GM21737 (cell line): ENCODE results near the gene CTIF.

Source experiments
- ATAC-seq: cut with Tn5 transposase; IDR thresholded peaks from one replicate; pipeline ENCODE4 v1.9.1; 2021; ENCODE audit warnings: mild to moderate bottlenecking, moderate library complexity; ENCODE audit not compliant: unreplicated experiment

The CTIF gene

DNA sequence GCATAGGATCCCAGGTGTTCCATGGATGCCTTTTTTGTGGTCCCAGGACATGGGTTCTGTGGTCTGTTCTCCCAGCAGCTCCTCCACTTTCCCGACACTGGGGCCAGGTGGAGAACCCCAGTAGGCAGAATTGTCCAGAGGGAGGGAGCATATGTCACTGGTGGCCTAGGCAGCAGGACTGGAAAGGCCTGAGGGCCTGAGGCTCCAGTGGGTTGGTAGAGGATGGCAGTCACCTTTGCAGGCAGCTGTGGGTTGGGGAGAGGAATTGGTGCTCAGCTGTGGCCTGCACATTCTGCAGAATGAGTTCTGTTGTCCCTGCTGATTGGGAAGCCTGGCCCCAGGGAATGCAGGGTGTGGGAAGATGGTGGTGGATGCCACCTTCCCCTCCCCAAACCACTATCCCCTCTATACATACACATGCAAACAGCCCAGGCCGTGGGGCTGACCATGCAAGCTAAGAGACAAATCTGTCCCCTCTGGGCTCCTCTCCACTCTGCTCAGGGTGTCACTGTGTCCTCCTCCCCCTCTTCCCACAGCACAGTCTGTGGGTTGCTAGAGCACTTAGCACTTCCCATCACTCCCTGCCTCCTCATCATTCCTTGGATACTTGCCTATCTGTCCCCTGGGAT, 11.4 kb downstream of the CTIF start:
- no peak for ATAC-seq

DNA sequence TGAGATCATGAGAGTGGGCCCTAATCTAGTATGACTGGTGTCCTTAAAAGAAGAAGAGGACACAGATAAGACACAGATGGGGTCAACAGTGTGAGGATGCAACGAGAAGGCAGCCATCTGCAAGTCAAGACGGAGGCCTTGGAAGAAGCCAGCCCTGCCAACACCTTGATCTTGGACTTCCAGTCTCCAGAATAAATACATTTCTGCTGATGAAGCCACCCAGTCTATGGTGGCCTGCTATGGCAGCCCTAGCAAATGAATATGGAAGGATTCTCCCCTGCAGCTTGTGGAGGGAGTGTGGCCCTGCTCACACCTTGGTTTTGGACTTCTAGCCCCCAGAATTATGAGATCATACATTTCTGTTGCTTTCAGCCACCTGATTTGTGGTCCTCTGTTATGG, 12.3 kb downstream of the CTIF start:
- ATAC-seq, result no peak

DNA sequence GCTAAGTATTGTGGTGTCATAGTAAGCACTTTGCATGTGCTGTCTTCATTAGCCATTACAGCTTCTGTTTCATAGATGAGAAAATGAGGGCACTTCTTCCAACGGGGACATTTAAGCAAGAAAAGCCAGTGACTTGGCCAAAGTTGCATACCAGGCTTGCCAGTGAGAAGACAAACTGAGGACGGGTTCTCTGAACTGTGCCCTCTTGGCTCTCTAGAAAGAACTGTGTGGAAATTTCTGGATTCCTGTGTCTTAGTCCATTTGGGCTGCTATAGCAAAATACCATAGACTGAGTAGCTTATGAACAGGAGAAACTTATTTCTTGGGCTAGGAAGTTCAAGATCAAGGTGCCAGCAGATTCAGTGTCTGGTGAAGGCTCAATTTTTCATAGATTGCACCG, 13.3 kb downstream of the CTIF start:
- no peak for ATAC-seq

DNA sequence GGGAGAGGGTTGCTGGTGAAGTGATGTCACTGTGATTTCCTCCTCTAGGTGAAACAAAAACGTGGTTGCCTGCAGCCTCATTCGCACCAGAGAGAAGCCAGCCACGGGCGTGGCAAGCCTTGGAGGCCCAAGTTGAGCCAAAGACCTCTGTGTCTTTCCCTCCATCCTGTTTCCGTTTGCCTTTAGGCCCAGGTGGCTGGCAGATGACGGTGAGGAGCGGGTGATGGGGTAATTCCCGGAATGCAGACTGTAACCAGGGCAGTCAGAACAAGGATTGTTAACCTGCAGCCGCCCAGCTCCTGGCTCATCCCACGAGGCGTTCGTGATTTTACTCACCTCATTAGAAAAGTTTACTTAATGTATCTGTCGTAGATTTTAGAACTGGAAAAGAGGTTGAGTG, 14.4 kb downstream of the CTIF start:
- ATAC-seq, result no peak

DNA sequence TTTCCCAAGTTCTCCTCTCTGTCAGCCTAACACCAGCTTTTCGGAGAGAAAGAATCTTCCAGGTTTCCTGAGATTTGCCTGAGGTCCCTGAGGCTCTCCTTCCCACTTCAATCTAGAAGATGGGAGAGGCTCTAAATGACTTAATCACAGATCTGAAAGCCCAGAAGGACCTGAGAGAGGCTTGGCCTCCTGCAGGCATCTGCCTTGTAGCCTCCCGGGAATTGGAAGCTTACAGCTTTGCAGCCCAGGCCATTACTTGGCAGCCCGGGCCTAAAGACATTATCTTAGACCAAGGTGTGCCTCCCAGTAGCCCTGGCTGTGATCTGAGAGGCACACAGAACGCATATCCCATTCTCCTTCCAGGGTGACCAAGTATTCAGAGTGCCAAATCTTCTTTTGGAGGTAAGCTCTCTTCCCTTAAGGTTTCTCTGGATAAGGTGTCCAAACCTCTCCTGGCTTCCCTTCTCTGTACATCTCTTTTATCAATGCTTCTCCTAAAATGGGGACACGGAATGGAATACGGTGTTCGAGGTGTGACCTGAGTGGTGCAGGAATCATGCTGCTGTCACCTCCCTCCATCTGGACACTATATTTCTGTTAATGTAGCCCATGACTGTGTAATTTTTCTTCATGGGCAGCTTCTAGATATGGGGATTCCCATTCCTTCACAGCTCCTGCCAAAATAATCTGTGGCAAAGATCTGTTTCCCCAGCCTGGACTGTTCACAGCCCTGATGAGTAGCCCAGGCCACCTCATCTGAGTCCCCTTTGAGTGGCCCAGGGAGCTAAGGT, 16.0 kb downstream of the CTIF start:
- no peak for ATAC-seq

DNA sequence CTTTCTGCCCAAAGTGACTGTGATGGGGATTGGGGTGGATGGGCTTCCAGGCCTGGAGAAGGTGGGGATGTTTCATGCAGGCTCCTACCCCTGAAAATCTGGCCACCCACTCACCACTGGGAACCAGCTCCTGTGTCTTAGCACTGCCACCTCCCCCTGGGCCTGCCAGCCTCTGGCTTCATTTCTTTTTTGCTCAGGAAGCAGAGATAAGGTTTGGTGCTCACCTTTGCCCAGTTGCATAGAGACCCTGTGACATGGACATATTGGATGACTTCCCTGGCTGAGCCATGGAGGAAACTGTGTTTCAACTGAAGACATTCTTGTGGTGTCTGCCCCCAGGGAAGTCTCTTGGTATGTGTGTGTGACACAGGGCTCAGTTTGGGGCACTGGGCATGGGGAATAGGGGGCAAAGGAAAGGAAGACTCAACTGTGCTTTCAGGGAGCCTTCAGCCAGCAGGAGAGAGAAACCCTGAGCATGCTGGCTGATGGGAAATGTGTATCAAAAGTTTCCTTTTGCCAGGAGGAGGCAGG, 16.7 kb downstream of the CTIF start:
- ATAC-seq, result no peak

DNA sequence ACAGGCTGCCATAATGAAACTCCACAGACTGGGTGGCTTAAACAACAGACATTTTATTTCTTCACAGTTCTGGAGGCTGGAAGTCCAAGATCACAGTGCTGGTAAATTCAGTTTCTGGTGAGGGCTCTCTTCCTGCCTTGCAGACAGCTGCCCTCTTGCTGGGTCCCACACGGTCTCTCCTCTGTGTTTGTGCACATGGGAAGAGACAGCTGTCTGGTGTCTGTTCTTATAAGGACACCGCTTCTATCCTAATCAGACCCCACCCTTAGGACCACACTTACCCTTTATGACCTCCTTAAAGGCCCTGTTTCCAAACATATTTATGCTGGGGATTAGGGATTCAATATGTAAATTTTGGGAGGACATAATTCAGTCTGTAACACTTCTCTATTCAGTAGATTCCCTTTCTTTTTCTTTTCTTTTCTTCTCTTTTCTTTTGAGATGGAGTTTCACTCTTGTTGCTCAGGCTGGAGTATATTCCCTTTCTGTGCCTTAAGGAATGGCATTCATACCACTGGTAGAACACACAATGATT, 18.9 kb downstream of the CTIF start:
- no peak for ATAC-seq

DNA sequence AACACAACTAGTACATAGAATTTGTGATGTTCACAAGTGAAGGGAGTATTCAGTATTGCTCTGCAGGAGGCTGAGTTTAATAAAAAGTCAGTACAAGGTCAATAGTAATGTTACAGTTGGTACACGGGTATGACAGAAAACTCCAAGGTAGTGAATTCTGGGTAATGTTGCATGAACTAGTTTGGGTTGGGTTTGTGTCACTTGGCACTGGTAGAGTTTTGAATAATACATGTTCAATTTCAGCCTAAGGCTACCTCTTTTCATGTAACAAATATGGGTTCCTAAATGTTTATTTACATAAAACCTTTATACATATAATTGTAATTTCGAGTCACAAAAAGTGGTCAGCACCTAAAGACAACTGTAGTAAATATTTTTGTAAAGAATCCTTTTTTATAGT, 19.4 kb downstream of the CTIF start:
- ATAC-seq, result no peak

DNA sequence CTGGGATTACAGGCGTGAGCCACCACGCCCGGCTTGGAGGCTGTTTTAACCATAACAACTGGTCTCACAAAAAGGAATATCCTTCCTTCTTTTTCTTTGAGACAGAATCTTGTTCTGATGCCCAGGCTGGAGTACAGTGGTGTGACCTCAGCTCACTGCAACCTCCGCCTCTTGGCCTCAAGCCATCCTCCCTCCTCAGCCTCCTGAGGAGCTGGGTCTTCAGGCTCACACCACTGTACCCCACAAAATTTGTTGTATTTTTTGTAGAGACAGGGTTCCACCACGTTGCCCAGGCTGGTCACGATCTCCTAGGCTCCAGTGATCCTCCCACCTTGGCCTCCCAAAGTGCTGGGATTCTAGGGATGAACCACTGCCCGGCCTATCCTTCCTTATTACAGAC, 21.7 kb downstream of the CTIF start:
- no peak for ATAC-seq

DNA sequence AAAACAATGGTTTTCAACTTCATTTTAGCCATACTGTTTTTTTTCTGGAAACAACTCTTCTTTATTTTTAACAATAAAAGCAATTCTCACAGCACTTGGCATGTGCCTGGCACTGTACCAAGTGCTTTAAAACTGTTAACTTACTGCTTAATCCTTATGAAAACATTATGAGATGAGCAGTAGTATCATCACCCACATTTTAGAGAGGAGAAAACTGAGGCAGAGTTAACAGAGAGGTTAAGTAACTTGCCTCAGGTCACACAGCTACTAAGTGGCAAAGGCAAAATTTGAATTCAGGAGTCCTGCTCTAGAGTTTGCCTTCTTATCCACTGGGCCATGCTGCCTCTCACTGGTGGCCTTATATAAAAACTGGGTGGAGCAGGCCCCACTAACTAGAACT, 23.2 kb downstream of the CTIF start:
- no peak for ATAC-seq

DNA sequence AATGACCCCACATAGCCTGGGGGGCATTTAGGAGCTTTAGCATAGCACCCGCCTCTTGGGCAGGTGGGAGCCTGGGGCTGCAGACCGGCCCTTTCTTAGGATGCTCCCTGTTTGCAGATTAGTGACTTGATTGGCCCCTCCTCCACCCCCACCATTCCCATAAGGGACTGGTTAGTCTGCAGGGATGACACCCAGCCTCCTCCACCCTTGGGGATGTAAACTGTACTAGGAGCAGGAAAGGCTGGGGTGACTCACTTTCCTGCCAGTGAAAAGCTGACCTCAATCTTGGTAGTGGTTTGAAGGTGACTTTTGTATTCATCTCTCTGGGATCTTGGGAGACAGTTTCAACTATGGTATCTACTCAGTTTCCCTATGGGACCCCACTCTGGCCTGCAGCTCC, 24.2 kb downstream of the CTIF start:
- no peak for ATAC-seq

DNA sequence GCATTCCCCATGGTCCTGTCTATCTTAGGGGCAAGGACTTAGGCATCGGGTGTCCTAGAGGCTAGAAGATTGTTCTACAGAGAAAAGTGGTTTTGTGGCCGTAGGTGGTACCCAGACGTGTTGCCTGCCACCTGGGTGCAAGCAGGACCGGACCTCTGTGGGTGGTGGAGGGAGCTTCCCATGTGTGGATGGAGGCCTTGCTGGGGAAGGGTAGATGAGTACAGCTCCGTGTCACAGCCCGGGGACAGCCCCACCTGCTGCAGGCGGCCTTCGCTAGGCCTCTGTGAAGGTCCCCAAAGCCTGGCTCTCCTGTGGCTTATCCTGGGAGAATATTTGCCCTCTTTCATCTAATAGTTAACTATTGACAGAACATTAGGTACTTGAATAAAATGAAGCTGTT, 25.3 kb downstream of the CTIF start:
- no peak for ATAC-seq

DNA sequence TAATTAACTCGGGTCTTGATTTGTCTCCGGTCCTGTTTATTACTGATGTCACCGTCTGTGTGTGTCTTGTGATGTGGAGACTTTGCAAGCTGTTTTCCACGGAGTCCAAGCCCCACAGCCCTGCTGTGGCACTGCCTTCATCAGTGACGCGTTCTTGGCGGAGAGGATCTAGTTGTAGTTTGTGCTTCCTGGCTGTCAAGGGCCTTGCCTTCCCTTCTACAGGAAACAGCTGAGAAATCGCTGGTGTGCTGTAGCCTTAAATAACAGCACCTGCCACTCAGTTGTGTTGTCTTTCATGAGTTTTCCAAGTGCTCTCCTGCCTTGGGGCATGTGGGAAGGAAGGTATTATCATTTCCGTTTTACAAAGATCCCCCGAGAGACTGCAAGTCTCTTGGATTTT, 26.3 kb downstream of the CTIF start:
- no peak for ATAC-seq

DNA sequence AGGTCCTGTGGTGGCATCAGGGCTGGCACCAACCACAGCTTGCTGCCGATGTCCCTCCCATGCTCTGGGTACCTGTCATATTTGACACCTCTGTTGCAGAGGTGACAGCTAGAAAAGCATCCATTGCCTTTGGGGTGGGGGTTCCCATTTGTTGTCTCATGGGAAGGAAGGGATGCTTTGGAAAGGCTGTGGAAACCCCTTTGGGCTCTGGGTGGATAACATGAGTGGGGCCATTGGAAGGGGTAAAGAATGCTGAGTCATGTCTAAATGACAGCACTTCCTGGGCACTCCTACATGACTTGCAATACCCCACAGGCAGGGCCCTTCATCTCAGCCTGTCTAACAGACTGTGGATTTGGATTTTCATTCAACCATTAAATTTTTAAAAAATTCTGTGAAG, 27.8 kb downstream of the CTIF start:
- no peak for ATAC-seq

DNA sequence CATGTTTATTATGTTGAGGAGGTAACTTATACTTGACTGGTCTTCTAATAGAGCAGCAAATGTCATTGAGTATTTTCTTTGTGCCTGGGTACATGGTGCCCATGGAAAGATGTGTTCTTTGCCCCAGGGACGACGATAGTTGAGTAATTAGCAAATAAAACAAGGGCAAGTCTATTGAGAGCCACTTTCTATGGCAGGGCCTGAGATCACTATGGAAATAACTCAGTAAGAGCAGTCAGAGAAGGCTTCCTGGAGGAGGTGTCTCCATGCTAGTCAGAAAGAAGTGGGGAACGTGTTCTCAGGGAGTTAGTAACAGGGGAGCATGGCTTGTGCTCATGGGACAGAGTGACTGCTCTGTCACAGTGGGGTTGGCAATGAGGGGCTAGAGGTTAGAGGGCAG, 28.6 kb downstream of the CTIF start:
- no peak for ATAC-seq

DNA sequence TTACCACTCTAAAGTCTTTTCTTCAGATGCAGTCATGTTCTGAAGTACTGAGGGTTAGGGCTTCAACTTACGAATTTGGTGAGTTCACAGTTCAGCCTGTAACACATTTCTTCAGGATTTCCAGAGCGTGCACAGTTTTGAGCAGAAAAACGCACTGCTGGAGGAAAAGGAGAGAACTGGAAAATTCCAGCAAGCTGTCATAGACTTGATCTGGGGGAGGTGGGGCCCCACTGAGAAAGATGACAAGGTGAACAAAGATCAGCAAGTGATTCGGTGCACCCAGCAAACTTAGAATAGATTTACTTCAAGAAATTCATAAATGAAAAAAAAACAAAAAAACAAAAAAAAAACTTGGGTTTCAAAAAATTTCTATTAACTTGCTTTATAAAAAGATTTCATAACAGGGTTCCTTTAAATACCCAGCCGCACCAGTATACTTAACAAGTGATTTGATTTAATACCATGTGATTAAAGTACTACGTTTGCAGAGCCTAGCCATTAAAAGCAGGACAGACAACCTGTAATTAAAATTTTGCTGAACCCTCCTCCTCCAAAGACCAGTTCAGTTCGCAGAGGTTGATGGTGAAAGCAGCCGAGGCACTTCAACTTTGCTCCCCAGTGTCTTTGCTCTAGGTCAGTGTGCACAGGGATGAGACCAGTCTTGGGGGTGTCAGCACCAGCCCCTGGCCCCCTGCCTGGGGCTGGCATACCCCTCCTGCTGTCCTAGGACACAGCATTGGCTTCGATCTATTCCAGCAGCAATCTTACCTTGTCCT, 30.5 kb downstream of the CTIF start:
- no peak for ATAC-seq

DNA sequence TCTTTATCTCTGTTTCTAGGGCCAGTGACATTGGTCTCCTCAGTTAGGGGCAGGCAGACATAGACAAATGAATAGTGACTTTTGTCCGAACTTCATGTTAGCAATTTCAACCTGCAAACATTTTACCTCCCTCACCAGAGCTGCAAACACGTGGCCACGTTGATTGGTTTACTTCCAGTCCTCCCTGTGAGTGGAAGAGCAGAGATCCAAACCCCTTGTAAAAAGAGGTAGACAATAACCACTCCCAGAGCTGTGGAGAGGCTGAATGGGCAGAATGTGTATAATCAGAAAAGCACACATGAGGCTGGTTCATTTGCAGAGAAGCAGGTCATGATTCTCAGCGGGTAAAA, 31.1 kb downstream of the CTIF start:
- ATAC-seq, result no peak

DNA sequence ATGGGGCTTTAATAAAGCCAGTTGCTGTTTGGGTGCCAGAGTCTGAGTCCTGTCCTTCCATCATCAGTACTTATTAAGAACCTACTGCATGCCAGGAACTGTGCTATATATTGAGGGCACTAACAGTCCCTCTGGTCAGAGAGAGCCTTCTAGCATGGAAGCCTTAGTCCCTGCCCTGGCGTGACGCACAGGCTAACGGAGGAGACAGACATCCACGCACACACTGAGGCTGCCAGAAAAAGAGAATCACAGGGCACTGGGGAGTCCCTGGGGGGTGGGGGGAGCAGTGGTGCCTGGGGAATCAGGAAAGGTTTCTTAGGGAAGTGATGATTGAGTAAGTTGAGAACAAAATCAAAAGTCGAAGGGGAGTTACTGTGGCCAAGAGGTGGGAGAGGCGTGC, 31.5 kb downstream of the CTIF start:
- ATAC-seq, result no peak

DNA sequence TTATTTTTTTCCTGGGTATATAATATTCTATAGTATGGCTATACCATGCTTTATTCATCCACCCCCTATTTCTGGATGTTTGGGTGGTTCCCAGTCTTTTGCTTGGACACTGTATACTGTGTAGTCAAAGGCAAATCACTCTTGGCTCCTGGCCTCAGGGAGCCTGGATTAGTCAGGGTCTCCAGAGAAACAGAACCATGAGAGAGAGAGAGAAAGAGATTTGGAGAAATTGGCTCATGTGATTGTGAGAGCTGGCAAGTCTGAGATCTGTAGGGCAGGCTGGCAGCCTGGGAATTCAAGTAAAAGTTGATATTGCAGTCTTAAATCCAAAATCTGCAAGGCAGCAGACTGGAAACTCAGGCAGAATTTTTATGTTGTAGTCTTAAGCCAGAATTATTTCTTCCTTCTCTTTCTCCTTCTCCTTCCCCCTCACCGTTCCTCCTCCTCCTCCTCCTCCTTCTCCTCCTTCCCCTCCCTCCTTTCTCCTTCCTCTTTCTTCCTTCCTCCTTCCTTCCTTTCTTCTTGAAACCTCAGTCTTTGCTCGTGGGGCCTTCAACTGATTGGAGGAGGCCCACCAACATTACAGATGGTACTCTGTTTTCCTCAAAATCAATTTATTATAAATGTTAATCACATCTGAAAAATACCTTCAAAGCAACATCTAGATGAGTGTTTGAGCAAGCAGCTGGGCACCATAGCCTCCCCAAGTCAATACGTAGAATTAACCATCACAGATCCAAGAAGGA, 33.0 kb downstream of the CTIF start:
- ATAC-seq, result no peak

DNA sequence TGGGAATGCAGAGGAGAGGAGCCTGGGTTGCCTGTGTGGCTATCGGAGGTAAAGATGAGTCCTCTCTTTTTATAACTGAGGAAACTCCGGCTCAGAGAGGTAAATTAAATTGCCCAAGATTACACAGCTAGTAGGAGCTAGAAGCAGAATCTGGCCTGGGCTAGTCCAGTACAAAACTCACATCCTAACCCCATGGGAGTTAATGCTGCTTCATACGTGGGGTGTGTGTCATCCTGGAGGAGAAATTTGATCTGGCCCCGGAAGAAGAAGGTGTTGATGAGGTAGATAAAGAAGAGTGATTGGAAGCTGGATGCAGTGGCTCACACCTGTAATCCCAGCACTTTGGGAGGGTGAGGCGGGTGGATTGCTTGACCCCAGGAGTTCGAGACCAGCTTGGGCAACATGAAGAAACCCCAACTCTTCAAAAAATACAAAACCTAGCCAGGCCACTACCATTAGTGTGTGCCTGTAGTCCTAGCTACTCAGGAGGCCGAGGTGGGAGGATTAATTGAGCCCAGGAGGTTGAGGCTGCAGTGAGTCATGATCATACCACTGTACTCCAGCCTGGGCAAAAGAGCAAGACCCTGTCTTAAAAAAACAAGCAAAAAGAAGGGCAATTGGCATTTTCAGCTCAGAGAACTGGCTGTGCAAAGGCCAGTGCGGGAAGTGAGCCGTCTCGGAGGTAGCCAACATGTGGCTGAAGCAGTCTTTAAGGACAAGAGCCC, 33.7 kb downstream of the CTIF start:
- ATAC-seq, result no peak
